ENCODE results near the gene ICE1.
"Not testable (repeated sequence)": the region's sequence is repeated elsewhere in the genome, so short reads cannot be mapped to it uniquely, and the experiment has no call there.

- not testable (repeated sequence) for TF ChIP-seq ZNF274 (IDR thresholded peaks at IDR 0.05; ENCODE audit: low read depth, low read length); YY1 (IDR thresholded peaks at IDR 0.05; ENCODE audit: insufficient read depth, insufficient read length); SUZ12 (IDR thresholded peaks at IDR 0.05; ENCODE audit: extremely low read depth, insufficient read depth, insufficient read length)
Measured at GRCh38 chr5:5392504-5392903, 30.0 kb upstream of the ICE1 start.
